Type B pancreatic cell (in vitro differentiated cells): ENCODE data around the gene CPM. TPM values are rescaled to one million over a fixed set of nuclear protein-coding genes. Genes with fewer than 3 reads are reported as not detected.
A peak's percentile ranks its signal among the peaks of the same experiment; 100 is the strongest.

Experiments used
- DNase-seq: peaks from one replicate; pipeline ENCODE4 v3.0.0; 2021; ENCODE audit warnings: mixed read lengths; ENCODE audit not compliant: unreplicated experiment; ENCODE audit errors: extremely low spot score
- H3K27ac Mint-ChIP-seq: 2 replicates; pipeline ENCODE4 v1.8.0; 2021; ENCODE audit warnings: mild to moderate bottlenecking, mixed read lengths
- H3K27me3 Mint-ChIP-seq: 2 replicates; pipeline ENCODE4 v1.8.0; 2021; ENCODE audit warnings: mixed read lengths
- H3K36me3 Mint-ChIP-seq: 2 replicates; pipeline ENCODE4 v1.8.0; 2021; ENCODE audit warnings: mixed read lengths
- H3K4me1 Mint-ChIP-seq: one replicate; pipeline ENCODE4 v1.8.0; 2021; ENCODE audit warnings: mixed read lengths; ENCODE audit not compliant: unreplicated experiment
- H3K4me3 Mint-ChIP-seq: 2 replicates; pipeline ENCODE4 v1.8.0; 2021; ENCODE audit warnings: mild to moderate bottlenecking, mixed read lengths
- H3K9me3 Mint-ChIP-seq: 2 replicates; pipeline ENCODE4 v1.8.0; 2021; ENCODE audit warnings: mixed read lengths
- total RNA-seq: library from RNA; stranded (reverse); gene quantifications from 2 replicates; pipeline ENCODE4 v1.2.1, GENCODE V29; 2021; ENCODE audit warnings: low replicate concordance
- TF ChIP-seq, protein P1 (sequence below): fragments of 200-600 bp; sonication (generic); conservative IDR thresholded peaks from 2 replicates; pipeline ENCODE4 v1.5.0; 2021; ENCODE audit warnings: antibody characterized with exemption, mild to moderate bottlenecking

The CPM gene
- total RNA-seq, 1 donor from 2014 or later, result 58.1 TPM

GRCh38 chr12:68970306-68970705 is 37.3 kb upstream of the CPM start:
- TF ChIP-seq, protein P1, sequence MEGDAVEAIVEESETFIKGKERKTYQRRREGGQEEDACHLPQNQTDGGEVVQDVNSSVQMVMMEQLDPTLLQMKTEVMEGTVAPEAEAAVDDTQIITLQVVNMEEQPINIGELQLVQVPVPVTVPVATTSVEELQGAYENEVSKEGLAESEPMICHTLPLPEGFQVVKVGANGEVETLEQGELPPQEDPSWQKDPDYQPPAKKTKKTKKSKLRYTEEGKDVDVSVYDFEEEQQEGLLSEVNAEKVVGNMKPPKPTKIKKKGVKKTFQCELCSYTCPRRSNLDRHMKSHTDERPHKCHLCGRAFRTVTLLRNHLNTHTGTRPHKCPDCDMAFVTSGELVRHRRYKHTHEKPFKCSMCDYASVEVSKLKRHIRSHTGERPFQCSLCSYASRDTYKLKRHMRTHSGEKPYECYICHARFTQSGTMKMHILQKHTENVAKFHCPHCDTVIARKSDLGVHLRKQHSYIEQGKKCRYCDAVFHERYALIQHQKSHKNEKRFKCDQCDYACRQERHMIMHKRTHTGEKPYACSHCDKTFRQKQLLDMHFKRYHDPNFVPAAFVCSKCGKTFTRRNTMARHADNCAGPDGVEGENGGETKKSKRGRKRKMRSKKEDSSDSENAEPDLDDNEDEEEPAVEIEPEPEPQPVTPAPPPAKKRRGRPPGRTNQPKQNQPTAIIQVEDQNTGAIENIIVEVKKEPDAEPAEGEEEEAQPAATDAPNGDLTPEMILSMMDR, result no peak
- no peaks in the 10 kb centered on the region for H3K36me3 Mint-ChIP-seq
- H3K4me1 Mint-ChIP-seq, result no peaks in the 10 kb centered on the region
- H3K9me3 Mint-ChIP-seq, result no peaks in the 10 kb centered on the region
- H3K27ac Mint-ChIP-seq, result no peak overlapping the region
- H3K4me3 Mint-ChIP-seq, result no peak overlapping the region
- DNase-seq, result no peak
- H3K27me3 Mint-ChIP-seq, result no peaks in the 10 kb centered on the region

GRCh38 chr12:68967046-68967445 is 34.1 kb upstream of the CPM start:
- DNase-seq, result no peak
- Mint-ChIP-seq H3K36me3 (peaks cover 6% of the 10 kb centered on the region), H3K9me3 (peaks cover 7% of the 10 kb centered on the region), H3K27me3 (no peaks in the 10 kb centered on the region), H3K4me3 (no peak overlapping the region), H3K4me1 (peaks cover 8% of the 10 kb centered on the region), H3K27ac (no peak overlapping the region)
- TF ChIP-seq, protein P1, result no peak

DNA sequence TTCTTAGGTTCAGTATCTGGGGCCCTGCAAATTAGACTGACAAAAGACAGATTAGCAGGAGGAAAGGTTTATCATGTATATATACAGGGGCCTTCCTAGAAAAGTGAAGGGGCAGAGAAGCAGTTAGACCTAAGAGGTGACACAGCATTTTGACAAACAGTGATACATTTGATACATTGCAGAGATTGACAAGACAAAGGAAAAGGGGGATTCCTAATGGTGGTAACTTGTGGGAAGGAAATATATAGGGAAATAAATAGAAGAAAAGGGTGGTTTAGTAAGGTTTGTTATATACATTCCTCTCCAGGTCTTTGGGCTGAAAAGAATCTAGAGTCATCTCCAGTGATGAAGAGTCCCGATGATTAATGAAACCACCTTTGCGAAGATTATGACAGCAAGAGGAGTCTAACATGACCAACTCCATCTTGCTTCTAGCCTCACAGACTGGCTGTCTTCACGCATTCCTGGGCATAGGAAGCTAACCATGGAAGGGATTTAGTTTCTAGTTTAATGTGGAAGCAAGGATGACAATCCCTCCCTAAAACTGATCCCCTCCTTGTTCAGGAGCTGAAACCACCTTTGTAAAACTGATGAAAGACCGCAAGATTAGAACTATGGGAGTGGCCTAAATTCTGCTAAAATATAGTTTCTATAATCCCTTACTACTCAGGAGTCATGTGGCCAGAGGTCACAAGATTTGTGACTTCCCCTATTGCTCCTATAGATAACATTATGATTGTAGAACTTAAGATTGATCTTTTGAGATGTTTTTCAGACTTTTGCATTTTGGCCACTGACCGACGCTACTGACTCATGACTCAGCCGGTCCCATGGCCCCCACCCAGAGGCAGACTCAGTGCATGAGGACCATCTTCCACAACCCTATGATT is 31.1 kb upstream of the CPM start:
- H3K4me3 Mint-ChIP-seq, result no peak overlapping the region
- no peak for DNase-seq
- peaks cover 8% of the 10 kb centered on the region for H3K4me1 Mint-ChIP-seq
- H3K27ac Mint-ChIP-seq, result peak overlapping the region; percentile 90
- TF ChIP-seq, protein P1, result no peak
- H3K9me3 Mint-ChIP-seq, result peaks cover 7% of the 10 kb centered on the region
- H3K36me3 Mint-ChIP-seq, result peaks cover 6% of the 10 kb centered on the region
- H3K27me3 Mint-ChIP-seq, result no peaks in the 10 kb centered on the region

GRCh38 chr12:68962877-68963855 is 30.2 kb upstream of the CPM start:
- Mint-ChIP-seq H3K4me1 (peaks cover 8% of the 10 kb centered on the region), H3K9me3 (peaks cover 7% of the 10 kb centered on the region), H3K27ac (peak overlapping the region; percentile 90), H3K27me3 (no peaks in the 10 kb centered on the region), H3K36me3 (peaks cover 6% of the 10 kb centered on the region), H3K4me3 (peak overlapping the region; percentile 24)
- TF ChIP-seq, protein P1, result no peak
- no peak for DNase-seq

DNA sequence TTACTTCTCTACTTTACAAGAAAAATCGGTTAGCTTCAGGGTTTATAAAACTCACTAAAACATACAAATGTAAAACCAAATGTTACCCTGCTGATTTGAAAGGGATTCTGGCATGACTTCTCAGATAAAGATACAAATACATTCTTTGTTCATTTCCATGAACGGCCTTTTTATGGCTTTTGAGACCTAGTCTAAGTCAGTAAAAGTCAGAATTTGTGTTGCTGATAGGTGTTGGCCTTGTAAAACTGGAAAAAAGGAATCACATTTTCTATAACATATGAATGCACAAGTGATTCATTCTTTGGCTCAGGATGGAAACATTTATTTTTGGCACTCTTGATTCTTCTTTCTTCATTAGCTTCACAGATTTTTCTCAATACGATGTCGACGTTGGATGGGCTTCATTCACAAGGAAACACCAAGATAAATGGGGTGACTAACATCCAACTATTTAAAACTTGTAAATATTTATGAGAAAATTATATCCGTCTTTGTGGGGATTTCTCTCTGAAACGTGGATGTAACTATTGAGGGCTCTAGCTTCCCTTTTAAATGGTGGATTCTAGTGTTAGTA is 27.0 kb upstream of the CPM start:
- H3K36me3 Mint-ChIP-seq, result peaks cover 6% of the 10 kb centered on the region
- TF ChIP-seq, protein P1, result no peak
- no peaks in the 10 kb centered on the region for H3K27me3 Mint-ChIP-seq
- H3K4me1 Mint-ChIP-seq, result peaks cover 8% of the 10 kb centered on the region
- no peak for DNase-seq
- H3K4me3 Mint-ChIP-seq, result no peak overlapping the region
- peaks cover 7% of the 10 kb centered on the region for H3K9me3 Mint-ChIP-seq
- no peak overlapping the region for H3K27ac Mint-ChIP-seq
